OCI-LY7 (cell line): ENCODE data around the gene RTN4.

ENCODE experiments used
- EZH2phosphoT487 ChIP-seq: fragments of 200-600 bp; sonication (generic); IDR thresholded peaks from 2 replicates; pipeline ENCODE4 v1.6.1; 2018; ENCODE audit warnings: low read depth, borderline replicate concordance, mild to moderate bottlenecking, mixed run types, antibody characterized with exemption, low read length, moderate library complexity, mixed read lengths
- TF ChIP-seq, protein P1 (sequence below): fragments of 200-600 bp; sonication (generic); conservative IDR thresholded peaks from 2 replicates; pipeline ENCODE4 v1.5.1; 2014; ENCODE audit warnings: mild to moderate bottlenecking, antibody characterized with exemption, low read length, moderate library complexity, mixed read lengths

DNA sequence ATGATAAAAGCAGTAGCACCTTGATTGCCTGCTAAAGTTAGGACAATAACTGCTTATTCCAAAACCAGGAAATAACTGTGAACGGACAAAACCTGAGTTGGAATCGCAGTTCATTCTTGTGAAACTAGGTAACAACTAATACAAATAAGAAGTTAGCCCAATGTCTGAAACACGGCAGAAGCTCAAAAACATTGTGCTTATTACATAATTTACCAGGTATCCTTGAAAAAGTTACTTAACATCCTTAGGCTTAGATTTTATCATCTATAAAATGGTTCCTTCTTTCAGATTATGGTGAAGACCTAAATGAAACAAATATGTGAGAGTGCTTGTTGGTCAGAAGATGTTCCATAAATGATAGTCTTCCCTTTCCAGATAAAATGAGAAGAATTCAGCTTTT, 32.4 kb downstream of the RTN4 start:
- TF ChIP-seq, protein P1, sequence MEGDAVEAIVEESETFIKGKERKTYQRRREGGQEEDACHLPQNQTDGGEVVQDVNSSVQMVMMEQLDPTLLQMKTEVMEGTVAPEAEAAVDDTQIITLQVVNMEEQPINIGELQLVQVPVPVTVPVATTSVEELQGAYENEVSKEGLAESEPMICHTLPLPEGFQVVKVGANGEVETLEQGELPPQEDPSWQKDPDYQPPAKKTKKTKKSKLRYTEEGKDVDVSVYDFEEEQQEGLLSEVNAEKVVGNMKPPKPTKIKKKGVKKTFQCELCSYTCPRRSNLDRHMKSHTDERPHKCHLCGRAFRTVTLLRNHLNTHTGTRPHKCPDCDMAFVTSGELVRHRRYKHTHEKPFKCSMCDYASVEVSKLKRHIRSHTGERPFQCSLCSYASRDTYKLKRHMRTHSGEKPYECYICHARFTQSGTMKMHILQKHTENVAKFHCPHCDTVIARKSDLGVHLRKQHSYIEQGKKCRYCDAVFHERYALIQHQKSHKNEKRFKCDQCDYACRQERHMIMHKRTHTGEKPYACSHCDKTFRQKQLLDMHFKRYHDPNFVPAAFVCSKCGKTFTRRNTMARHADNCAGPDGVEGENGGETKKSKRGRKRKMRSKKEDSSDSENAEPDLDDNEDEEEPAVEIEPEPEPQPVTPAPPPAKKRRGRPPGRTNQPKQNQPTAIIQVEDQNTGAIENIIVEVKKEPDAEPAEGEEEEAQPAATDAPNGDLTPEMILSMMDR, result no peak
- no peak for TF ChIP-seq EZH2phosphoT487
